Osteoblast (primary cell): Measurements from ENCODE around the gene CRYM. TPM values are rescaled to one million over a fixed set of nuclear protein-coding genes. Genes with fewer than 3 reads are reported as not detected.
A peak's percentile ranks its signal among the peaks of the same experiment; 100 is the strongest.
"Not testable (repeated sequence)": the region's sequence is repeated elsewhere in the genome, so short reads cannot be mapped to it uniquely, and the experiment has no call there.

Experiments used
- DNase-seq: peaks from one replicate; pipeline ENCODE4 v3.0.0; 2011; ENCODE audit warnings: low spot score, mixed read lengths; ENCODE audit not compliant: insufficient read length; ENCODE audit errors: missing footprints
- H2AFZ ChIP-seq: 2 replicates; pipeline ENCODE4 v1.6.0; 2011; ENCODE audit warnings: mild to moderate bottlenecking, low read length
- H3K27ac ChIP-seq: 2 replicates; pipeline ENCODE4 v1.5.1; 2011; ENCODE audit warnings: mild to moderate bottlenecking, low read depth, low read length, moderate library complexity
- H3K27me3 ChIP-seq: 2 replicates; pipeline ENCODE4 v1.6.0; 2012; ENCODE audit warnings: mild to moderate bottlenecking, control low read depth, inconsistent platforms, low read length, moderate library complexity; ENCODE audit not compliant: insufficient read depth
- H3K36me3 ChIP-seq: 2 replicates; pipeline ENCODE4 v1.5.1; 2011; ENCODE audit warnings: mild to moderate bottlenecking, low read length, control low read depth, moderate library complexity; ENCODE audit not compliant: insufficient read depth
- H3K4me1 ChIP-seq: 2 replicates; pipeline ENCODE4 v1.5.1; 2011; ENCODE audit warnings: mild to moderate bottlenecking, low read length, control low read depth, moderate library complexity; ENCODE audit not compliant: insufficient read depth
- H3K4me2 ChIP-seq: 2 replicates; pipeline ENCODE4 v1.6.0; 2011; ENCODE audit warnings: mild to moderate bottlenecking, low read length; ENCODE audit not compliant: insufficient read depth
- H3K4me3 ChIP-seq: fragments of 200-600 bp; sonication (generic); 3 replicates; pipeline ENCODE4 v1.5.1; 2012; ENCODE audit warnings: mild to moderate bottlenecking, low read length, inconsistent platforms; ENCODE audit not compliant: insufficient read depth
- H3K79me2 ChIP-seq: 2 replicates; pipeline ENCODE4 v1.6.0; 2012; ENCODE audit warnings: mild to moderate bottlenecking, low read length, control low read depth, inconsistent platforms; ENCODE audit not compliant: insufficient read depth
- H3K9me3 ChIP-seq: 2 replicates; pipeline ENCODE4 v1.5.1; 2011; ENCODE audit warnings: low read depth, low read length, control low read depth
- H4K20me1 ChIP-seq: 2 replicates; pipeline ENCODE4 v1.6.0; 2012; ENCODE audit warnings: mild to moderate bottlenecking, low read length, control low read depth; ENCODE audit not compliant: insufficient read depth
- total RNA-seq: library from RNA; depleted of rRNA; stranded (reverse); fragments of >200 nt; gene quantifications from 2 replicates; pipeline ENCODE4 v1.2.3, GENCODE V29; 2012
- TF ChIP-seq, protein P1 (sequence below): IDR thresholded peaks from 2 replicates; pipeline ENCODE4 v1.5.1; 2011; ENCODE audit warnings: mild to moderate bottlenecking, low read depth, low read length, moderate library complexity; ENCODE audit errors: extremely low read depth

CRYM gene
- total RNA-seq, 1 donor = 5.1 TPM

DNA sequence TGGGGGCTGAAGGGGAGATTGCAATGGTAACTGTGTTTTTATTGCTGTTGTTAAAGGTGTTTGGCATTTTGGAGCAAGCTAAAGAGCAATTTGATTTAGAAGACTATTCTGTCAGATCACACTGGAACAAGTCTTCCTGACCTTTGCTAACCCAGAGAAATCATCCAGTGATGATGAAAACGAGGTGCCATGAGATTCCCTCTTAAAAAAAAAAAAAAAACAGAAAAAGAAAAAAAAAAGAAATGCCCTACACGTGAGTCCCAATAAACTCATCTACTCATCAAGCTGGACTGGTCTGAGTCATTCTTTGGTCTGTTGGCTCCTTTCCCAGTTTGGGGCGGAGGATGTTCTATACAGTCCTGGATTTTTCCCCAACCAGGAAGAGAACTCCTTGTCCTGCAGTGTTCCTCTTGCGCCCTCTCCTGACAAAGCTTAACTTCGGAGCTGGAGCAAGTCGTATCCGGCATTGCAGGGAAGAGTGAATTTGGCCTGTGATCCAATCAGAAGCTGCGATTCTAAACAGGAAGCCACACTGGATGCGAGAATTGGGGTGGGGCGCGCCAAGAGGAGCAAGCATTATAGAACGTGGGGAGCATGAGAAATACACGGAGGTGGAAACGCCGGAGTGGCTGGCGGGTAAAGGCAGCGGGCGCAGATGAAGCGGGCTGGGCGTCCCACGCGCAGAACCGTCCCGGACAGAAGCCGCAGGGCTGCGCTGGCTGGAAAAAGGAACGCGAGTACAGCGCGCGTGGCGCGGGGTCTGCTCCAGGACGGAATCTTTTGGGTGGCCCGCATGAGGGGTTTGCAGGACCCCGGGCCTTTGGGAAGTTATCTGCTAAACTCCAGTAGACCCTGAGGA, 22.4 kb upstream of the CRYM start:
- H4K20me1 ChIP-seq = no peaks in the 10 kb centered on the region
- peak overlapping the region; percentile 97 for H3K4me2 ChIP-seq
- H2AFZ ChIP-seq = peak overlapping the region; percentile 93
- no peaks in the 10 kb centered on the region for H3K36me3 ChIP-seq
- peak; percentile 97 for DNase-seq
- H3K27me3 ChIP-seq = no peaks in the 10 kb centered on the region
- peak overlapping the region; percentile 83 for H3K4me3 ChIP-seq
- H3K27ac ChIP-seq = no peak overlapping the region
- H3K79me2 ChIP-seq = peaks cover 59% of the 10 kb centered on the region
- H3K4me1 ChIP-seq = peaks cover 18% of the 10 kb centered on the region
- TF ChIP-seq, protein P1, sequence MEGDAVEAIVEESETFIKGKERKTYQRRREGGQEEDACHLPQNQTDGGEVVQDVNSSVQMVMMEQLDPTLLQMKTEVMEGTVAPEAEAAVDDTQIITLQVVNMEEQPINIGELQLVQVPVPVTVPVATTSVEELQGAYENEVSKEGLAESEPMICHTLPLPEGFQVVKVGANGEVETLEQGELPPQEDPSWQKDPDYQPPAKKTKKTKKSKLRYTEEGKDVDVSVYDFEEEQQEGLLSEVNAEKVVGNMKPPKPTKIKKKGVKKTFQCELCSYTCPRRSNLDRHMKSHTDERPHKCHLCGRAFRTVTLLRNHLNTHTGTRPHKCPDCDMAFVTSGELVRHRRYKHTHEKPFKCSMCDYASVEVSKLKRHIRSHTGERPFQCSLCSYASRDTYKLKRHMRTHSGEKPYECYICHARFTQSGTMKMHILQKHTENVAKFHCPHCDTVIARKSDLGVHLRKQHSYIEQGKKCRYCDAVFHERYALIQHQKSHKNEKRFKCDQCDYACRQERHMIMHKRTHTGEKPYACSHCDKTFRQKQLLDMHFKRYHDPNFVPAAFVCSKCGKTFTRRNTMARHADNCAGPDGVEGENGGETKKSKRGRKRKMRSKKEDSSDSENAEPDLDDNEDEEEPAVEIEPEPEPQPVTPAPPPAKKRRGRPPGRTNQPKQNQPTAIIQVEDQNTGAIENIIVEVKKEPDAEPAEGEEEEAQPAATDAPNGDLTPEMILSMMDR = peak; percentile 99
- no peaks in the 10 kb centered on the region for H3K9me3 ChIP-seq

DNA sequence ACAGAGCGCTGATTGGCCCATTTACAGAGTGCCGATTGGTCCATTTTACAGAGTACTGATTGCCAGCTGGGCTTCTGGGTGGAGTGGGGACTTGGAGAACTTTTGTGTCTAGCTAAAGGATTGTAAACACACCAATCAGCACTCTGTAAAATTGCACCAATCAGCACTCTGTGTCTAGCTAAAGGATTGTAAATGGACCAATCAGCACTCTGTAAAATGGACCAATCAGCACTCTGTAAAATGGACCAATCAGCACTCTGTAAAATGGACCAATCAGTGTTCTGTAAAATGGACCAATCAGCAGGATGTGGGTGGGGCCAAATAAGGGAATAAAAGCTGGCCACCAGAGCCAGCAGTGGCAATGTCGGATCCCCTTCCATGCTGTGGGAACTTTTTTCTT, 11.7 kb upstream of the CRYM start:
- not testable (repeated sequence) for H3K27ac ChIP-seq

DNA sequence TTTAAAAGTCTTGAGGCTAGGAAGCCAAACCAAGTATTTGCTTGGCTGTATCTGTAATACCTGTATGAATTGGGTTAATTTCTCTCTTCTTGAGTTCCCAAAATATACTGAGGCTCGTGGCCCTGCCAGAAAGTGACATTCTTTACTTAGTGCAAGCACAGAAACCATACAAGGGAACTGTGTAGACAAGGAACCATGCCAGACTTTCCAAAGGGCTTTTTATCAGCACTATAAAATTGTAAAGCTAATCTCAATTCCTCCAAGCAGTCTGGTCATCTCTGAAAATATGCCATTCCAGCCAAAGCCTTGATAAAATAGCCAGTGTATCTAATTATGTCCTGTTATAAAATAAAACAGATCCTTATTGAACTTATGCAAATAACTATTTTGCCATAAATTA, 7.2 kb upstream of the CRYM start:
- Histone ChIP-seq H3K36me3 (no peaks in the 10 kb centered on the region), H3K4me1 (no peaks in the 10 kb centered on the region), H3K4me3 (no peak overlapping the region), H3K9me3 (no peaks in the 10 kb centered on the region), H3K27ac (no peak overlapping the region), H3K27me3 (peaks cover 61% of the 10 kb centered on the region), H4K20me1 (no peaks in the 10 kb centered on the region), H3K79me2 (peaks cover 3% of the 10 kb centered on the region), H3K4me2 (no peak overlapping the region), H2AFZ (no peak overlapping the region)
- TF ChIP-seq, protein P1 = no peak
- DNase-seq = no peak

More for the DNA sequence above, 11.7 kb upstream of the CRYM start:
- H2AFZ ChIP-seq, H3K36me3 ChIP-seq, H4K20me1 ChIP-seq, H3K9me3 ChIP-seq, DNase-seq, H3K4me2 ChIP-seq, H3K4me3 ChIP-seq, H3K4me1 ChIP-seq: not testable (repeated sequence)
- Histone ChIP-seq H3K79me2 (peaks cover 29% of the 10 kb centered on the region), H3K27me3 (peaks cover 40% of the 10 kb centered on the region)

DNA sequence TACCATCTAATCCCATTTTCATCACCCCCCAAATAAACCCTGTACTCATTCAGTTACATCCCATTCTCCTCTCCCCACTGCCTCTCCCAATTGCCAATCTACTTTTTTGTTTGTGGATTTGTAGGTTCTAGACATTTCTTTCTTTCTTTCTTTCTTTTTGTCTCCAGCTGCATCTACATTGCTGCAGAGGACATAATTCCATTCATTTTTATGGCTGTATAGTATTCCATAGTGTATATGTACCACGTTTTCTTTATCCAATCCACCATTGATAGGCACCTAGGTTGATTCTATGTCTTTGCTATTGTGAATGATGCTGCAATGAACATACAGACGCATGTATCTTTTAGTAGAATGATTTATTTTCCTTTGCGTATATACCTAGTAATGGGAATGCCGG, 6.3 kb upstream of the CRYM start:
- H3K27ac ChIP-seq = no peak overlapping the region
- no peaks in the 10 kb centered on the region for H3K9me3 ChIP-seq
- peak overlapping the region; percentile 76 for H3K4me2 ChIP-seq
- TF ChIP-seq, protein P1 = no peak
- peaks cover 58% of the 10 kb centered on the region for H3K27me3 ChIP-seq
- no peaks in the 10 kb centered on the region for H3K4me1 ChIP-seq
- no peak for DNase-seq
- H3K79me2 ChIP-seq = no peaks in the 10 kb centered on the region
- peak overlapping the region; percentile 69 for H3K4me3 ChIP-seq
- no peaks in the 10 kb centered on the region for H4K20me1 ChIP-seq
- no peak overlapping the region for H2AFZ ChIP-seq
- no peaks in the 10 kb centered on the region for H3K36me3 ChIP-seq
